Choroid plexus epithelial cell (primary cell): Measurements from ENCODE around the gene CCT5.
"Not testable (repeated sequence)": the region's sequence is repeated elsewhere in the genome, so short reads cannot be mapped to it uniquely, and the experiment has no call there.

Source experiments
- DNase-seq: peaks from one replicate; pipeline ENCODE4 v3.0.0-alpha.2; 2010; ENCODE audit warnings: low read depth
- H3K4me3 ChIP-seq: 2 replicates; pipeline ENCODE4 v1.5.1; 2011; ENCODE audit warnings: low read depth, mild to moderate bottlenecking, control low read depth, low read length, moderate library complexity
- TF ChIP-seq, protein P1 (sequence below): conservative IDR thresholded peaks from 2 replicates; pipeline ENCODE4 v1.5.1; 2011; ENCODE audit warnings: low read depth, mild to moderate bottlenecking, control low read depth, inconsistent platforms, low read length, moderate library complexity

CCT5 gene

DNA sequence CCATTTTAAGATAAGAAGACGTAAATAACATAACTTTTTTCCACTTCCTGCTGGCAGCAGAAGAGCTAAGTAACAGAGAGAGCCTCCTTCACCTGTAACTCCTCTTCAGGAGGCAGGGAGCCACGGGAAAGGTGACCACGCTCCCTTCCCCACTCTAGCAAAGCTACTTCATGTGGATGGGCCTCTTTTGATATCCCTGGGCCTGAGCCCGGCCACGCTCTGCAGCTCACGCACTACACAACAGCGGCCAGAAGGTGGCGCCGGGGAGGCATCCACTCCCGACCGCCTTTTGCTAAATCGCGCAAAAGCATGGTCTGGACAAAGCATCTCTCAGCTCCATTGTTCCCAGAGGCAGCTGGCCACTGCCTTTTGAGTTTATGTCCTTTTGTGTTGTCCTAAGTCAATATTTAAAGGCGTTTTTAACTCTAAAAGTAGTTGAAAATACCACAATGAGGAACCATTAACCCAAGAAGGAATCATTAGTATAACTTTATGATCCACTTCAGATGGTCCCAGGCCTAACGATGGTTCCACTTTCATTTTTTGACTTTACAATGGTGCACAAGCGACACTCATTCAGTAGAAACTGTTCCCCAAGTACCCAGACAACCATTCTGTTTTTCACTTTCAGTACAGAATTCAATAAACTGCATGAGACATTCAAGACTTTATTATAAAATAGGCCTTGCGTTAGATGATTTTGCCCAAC is 34.0 kb downstream of the CCT5 start:
- DNase-seq = peak; percentile 80
- TF ChIP-seq, protein P1, sequence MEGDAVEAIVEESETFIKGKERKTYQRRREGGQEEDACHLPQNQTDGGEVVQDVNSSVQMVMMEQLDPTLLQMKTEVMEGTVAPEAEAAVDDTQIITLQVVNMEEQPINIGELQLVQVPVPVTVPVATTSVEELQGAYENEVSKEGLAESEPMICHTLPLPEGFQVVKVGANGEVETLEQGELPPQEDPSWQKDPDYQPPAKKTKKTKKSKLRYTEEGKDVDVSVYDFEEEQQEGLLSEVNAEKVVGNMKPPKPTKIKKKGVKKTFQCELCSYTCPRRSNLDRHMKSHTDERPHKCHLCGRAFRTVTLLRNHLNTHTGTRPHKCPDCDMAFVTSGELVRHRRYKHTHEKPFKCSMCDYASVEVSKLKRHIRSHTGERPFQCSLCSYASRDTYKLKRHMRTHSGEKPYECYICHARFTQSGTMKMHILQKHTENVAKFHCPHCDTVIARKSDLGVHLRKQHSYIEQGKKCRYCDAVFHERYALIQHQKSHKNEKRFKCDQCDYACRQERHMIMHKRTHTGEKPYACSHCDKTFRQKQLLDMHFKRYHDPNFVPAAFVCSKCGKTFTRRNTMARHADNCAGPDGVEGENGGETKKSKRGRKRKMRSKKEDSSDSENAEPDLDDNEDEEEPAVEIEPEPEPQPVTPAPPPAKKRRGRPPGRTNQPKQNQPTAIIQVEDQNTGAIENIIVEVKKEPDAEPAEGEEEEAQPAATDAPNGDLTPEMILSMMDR = peak; percentile 96
- H3K4me3 ChIP-seq = no peak overlapping the region

DNA sequence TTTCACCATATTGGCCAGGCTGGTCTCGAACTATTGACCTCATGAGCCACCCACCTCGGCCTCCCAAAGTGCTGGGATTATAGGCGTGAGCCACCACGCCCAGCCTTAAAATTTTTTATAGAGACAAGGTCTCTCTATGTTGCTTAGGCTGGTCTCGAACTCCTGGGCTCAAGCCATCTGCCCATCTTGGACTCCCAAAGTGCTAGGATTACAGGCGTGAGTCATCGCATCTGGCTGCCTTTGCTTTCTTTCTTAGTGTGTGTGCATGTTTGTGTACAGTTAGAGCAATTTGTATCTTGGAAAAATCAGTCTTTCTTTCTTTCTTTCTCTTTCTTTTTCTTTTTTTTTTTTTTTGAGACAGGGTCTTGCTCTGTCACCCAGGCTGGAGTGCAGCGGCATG is 35.3 kb downstream of the CCT5 start:
- DNase-seq = peak; percentile 49
- not testable (repeated sequence) for H3K4me3 ChIP-seq

DNA sequence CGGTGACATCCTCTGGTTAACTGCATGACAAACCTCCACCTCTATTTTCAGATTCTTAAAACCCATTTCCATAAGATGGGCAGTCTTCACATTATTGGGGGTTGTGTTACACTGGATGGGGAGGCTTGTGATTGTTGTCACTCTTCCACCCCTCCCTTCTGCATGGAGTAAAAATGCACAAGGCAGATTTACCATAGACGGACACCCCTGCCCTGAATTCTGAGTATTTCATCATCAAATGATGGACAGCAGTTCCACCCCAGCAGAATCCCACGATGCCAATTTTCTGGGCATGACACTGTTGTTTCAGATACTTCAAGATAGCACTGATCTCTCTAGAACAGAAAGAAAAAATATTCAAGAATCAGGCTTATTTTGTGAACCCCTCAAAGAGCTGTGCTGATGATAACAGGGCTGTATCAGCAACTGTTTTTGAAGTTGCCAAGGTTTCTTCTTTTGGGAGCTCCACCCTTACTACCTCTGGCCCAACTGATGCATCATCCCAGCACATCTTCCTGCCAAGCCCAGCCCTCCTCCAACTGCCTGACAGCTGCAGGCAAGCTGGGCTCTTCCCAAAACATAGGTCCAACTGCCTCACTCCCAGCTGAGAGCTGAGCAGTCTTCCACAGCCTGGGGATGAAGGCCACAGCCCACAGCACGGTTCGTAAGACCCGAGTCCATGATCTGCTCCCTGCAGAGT is 36.2 kb downstream of the CCT5 start:
- DNase-seq = no peak
- H3K4me3 ChIP-seq = no peak overlapping the region
- TF ChIP-seq, protein P1 = no peak

DNA sequence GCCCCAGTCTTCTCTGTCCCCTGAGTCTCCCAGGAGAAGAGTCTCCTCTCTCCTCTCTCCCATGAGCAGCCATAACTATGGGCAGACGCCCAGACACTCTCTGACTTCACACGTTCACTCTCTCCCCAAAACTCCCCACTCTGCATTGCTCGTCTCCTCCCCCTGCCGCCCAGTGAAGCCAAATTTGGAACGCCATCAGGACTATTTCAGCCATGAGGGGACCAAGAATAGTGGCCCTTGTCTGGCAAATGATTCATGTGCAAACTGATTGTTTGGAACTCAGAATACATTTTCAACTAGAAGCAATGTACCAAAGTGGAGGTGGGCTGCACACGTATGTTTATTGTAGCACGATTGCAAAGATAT is 36.8 kb downstream of the CCT5 start:
- DNase-seq = no peak
- no peak overlapping the region for H3K4me3 ChIP-seq
- TF ChIP-seq, protein P1 = no peak

DNA sequence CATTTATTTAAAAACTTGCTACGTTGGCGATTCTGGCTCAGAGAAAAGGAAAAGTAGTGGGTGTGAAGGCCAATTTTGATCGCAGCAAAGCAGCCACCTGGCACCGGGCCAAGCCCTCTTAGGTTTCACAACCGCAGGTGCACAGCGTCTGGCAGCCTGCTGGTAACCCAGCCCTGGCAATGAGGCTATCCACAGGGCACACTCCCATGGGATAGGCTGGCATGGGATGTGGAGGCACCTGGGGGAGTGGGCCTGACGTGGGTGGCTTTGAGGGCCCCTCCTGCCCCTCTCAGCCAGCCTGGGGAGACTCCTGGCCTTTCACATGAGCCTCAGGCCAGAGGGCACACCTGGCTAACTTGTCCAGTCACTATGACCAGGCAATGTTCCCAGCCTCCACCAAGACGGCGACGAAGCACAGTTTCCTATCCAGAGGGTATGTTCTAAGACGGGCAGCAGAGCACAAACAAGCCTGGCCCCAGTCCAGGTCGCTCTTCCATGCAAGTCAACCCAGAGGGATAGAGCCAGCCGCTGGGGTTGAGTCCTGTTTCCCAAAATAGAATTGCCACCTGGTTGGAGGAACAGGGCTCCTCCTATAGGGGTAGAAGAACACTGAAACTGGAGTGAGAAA is 38.6 kb downstream of the CCT5 start:
- DNase-seq = no peak
- TF ChIP-seq, protein P1 = no peak
- no peak overlapping the region for H3K4me3 ChIP-seq

DNA sequence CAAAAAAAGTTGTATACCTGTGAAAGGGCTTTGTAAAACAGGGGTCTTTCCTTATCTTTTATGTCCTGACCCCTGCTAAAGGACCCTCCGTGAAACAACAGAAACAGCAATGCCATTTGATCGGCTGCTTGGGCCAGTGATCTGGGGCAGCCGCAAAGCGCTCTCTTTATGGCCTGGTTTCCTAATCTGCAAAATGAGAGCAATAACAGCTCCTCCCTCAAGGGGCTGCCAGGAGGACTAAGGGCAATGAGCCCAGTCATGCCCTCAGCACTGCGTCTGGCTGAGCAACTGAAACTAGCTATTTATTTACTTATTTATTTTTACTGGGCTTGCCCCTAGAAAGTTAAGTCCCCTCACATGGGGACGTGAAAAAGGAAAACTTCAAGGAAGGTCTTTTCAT is 39.3 kb downstream of the CCT5 start:
- TF ChIP-seq, protein P1 = peak; percentile 2
- DNase-seq = no peak
- H3K4me3 ChIP-seq = no peak overlapping the region

DNA sequence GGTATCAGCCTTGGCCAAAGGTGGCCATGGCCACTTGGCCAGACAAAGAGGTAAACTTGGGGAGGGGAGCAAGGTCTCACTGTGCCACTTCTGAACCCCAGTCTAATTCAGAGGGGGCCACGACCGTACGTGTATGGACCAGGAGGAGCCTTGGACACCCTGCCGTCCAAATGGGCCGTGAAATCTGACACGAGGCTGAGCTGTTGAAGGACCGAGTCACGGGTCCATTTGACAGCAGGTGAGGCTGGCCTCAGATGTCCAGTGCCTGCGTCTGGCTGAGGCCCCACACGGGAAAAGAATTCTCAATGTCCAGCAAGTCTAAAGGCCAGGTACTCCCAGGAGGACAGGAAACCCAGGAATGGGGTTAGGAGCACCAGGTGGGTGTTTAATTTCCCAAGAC is 39.9 kb downstream of the CCT5 start:
- no peak for DNase-seq
- H3K4me3 ChIP-seq = no peak overlapping the region
- TF ChIP-seq, protein P1 = no peak
